HFF-Myc (cell line): ENCODE data around the gene ETV6.

ENCODE experiments used
- DNase-seq: peaks from one replicate; pipeline ENCODE4 v3.0.0-alpha.2; 2011; ENCODE audit warnings: low read depth; ENCODE audit errors: extremely low read depth
- H3K4me3 ChIP-seq: replicated peaks from 2 replicates; pipeline ENCODE4 v1.5.1; 2011; ENCODE audit warnings: low read depth, mild to moderate bottlenecking, control low read depth, low read length
- CTCF ChIP-seq: IDR thresholded peaks from 2 replicates; pipeline ENCODE4 v1.5.1; 2012; ENCODE audit warnings: mild to moderate bottlenecking, low read depth, low read length, control low read depth; ENCODE audit errors: missing control alignments

The ETV6 gene

DNA sequence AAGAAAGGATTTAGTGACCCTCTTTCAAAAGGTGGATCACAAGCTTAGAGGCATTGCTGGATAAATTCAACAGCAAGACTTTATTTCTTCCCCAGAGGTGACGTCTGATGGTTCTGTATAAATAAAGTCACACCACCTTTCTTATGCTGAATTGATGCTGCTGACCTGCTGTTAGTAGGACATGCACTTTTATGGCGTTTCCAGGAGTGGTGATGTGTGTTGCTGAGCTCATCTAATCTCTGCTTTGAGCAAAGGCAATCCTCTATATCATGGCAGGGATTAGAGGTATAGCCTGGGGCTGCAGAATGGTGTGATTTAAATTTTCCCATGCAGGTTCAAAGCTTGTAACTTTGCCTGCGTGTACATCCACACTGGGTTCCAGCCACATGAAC, 94.9 kb downstream of the ETV6 start:
- no peak for DNase-seq
- no peak overlapping the region for H3K4me3 ChIP-seq
- no peak for TF ChIP-seq CTCF

DNA sequence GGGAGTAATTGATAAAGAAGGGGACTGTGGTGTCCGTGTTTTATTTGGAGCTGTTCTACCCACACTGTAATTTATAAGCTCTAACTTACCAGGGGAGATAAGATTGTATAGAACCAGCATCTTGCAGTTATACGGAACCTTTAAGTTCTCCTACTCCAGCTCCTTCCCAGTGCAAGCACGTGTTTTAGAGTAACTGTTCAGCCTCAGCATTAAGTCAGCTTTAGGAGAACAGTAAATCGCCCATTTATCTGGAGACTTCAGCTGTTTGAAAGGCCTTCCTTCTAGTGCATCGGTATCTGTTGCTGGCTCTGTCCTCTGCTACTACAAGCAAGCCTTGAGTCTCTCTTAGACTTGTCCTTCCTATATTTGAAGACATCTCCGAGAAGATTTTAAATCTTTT, 95.6 kb downstream of the ETV6 start:
- no peak for DNase-seq
- H3K4me3 ChIP-seq, result no peak overlapping the region
- no peak for TF ChIP-seq CTCF

DNA sequence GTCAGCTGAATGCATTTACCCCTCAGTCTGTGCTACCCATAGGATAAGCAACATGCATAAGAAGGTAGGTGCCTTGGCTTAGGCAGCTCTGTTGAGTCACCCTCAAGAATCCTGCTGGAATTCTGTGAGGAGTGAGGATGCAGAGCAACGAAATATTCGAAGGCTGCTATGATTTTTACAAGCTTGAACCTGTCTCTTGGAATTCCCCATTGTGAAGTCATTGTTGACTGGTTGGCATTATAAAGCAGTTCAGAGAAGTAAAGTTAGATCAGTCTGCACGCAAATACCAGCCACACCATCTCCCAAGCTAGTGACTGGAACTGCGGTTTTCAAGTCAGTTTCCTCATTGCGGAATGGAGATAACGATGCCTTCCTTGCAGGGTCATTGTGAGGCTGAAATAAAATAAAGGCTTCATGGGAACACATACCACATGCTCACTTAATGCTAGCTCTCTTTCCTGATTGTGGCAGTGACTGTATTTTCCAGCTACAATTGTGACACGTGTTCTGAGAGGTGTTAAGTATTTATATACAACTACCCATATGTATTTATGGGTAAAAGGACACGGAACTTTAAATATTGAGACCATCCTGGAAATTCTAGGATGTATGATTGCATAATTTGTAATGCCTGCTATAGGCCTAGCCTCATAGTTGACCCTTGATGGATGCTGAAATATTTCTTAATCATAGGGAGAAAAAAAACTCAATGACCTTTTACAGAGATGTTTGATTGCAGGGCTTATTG, 96.7 kb downstream of the ETV6 start:
- TF ChIP-seq CTCF, result no peak
- no peak for DNase-seq
- H3K4me3 ChIP-seq, result no peak overlapping the region

DNA sequence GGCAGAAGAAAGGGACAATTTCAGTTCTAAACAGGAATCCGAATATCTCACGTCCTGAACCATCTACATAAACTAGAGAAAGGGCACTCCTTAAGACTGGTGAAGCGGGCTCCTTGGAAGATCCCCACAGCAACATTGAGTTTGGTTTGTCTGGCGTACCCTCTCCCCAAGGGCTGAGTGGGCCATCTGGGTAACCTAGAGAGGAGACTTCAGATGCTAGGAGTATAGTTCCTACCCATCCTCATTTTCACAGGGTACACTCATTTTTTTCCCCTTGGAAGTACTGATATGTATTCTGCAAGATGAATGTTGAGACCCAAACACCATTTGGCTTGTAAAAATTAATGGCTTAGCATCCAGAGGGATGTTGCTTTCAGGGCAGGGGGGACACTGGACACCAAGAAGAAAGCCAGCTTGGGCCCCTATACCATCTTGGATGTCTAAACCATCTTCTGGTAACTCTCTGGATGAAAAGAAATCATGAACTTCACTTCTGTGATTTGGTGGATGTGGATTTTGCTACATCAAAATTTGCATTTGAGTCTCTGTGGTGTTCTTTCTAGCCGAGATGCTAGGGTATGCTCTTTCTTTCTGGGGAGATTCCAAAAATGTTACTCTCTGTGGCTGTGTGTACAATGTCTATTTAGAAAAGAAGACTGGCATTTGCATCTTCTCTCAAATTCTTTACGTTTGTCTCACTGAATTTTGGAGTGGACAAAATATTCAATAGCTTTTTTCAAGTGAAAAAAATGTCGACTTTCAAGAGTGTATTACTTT, 97.7 kb downstream of the ETV6 start:
- H3K4me3 ChIP-seq, result no peak overlapping the region
- no peak for DNase-seq
- TF ChIP-seq CTCF, result no peak

DNA sequence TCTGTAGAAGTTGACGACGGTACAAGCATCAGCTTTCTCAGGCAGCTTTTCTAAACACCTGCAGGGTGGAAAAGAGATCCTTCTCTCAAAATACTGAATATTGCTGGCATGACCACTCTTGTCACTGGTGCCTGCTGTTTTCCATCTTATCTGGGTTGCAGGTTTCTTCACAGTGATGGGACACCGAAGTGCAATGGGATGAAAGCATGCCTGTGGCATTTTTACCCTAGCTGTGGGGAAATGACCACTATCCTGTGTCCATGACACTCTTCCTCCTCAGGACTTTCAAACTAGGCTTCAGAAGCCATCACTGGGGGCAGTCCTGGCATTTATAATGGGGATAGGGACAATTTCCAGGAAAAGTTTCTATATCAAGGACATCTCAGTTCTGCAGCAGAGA, 98.5 kb downstream of the ETV6 start:
- TF ChIP-seq CTCF, result no peak
- no peak for DNase-seq
- H3K4me3 ChIP-seq, result no peak overlapping the region

- TF ChIP-seq CTCF, result no peak
- no peak for DNase-seq
- H3K4me3 ChIP-seq, result no peak overlapping the region
Measured at GRCh38 chr12:11748903-11749302, 99.4 kb downstream of the ETV6 start.
